ENCODE data around the gene TEDC2. TPM values are rescaled to one million over a fixed set of nuclear protein-coding genes. Genes with fewer than 3 reads are reported as not detected.

Gene TEDC2
- total RNA-seq, 1 experiment from 2014 or later, result 45.4 TPM

GRCh38 chr16:2447920-2448583 lies 11.9 kb upstream of the TEDC2 start:
- Histone ChIP-seq H3K23ac (ENCODE audit: insufficient read length, low read depth, low read length) (no peak overlapping the region), H4K91ac (ENCODE audit: insufficient read length, low read depth, low read length) (no peak overlapping the region), H3K9me3 (ENCODE audit: control insufficient read depth, low read depth, low read length) (no peaks in the 10 kb centered on the region), H3K56ac (ENCODE audit: insufficient read length, low read depth, low read length) (no peak overlapping the region), H2BK15ac (ENCODE audit: low read depth, low read length) (no peak overlapping the region), H3K18ac (ENCODE audit: insufficient read length, low read depth, low read length) (no peak overlapping the region), H3K27ac (ENCODE audit: insufficient read length, low read depth, low read length) (no peak overlapping the region), H2BK20ac (ENCODE audit: low read depth, low read length, poor library complexity, severe bottlenecking) (no peak overlapping the region), H3K4me2 (ENCODE audit: insufficient read depth, insufficient read length, low read length) (no peak overlapping the region), H3K27me3 (ENCODE audit: insufficient read depth, low read length) (no peaks in the 10 kb centered on the region), H2BK5ac (ENCODE audit: insufficient read length, low read length) (no peak overlapping the region), H3K4ac (ENCODE audit: low read depth, low read length) (no peak overlapping the region), H2AK5ac (ENCODE audit: insufficient read length, low read length) (no peak overlapping the region), H3K79me1 (ENCODE audit: insufficient read depth, low read depth, low read length, poor library complexity, severe bottlenecking) (no peaks in the 10 kb centered on the region), H4K5ac (ENCODE audit: insufficient read length, low read depth, low read length) (no peak overlapping the region), H3T11ph (ENCODE audit: low read length) (no peak overlapping the region), H3K4me1 (ENCODE audit: insufficient read depth, low read length) (no peaks in the 10 kb centered on the region), H2BK12ac (ENCODE audit: insufficient read length, low read depth, low read length) (no peak overlapping the region), H2BK120ac (ENCODE audit: low read depth, low read length, poor library complexity, severe bottlenecking) (no peak overlapping the region), H2AFZ (ENCODE audit: low read length) (no peak overlapping the region), H3K14ac (ENCODE audit: insufficient read depth, low read length) (no peak overlapping the region), H4K20me1 (ENCODE audit: control insufficient read depth, insufficient read depth, insufficient read length) (no peaks in the 10 kb centered on the region), H3K79me2 (ENCODE audit: insufficient read depth, low read length) (no peaks in the 10 kb centered on the region), H4K8ac (replicated peaks; ENCODE audit: insufficient read length, low read depth, low read length) (no peak overlapping the region), H3K23me2 (ENCODE audit: insufficient read length, low read depth, low read length, poor library complexity, severe bottlenecking) (no peaks in the 10 kb centered on the region), H3K9ac (ENCODE audit: extremely low read depth, insufficient read length, low read length) (no peak overlapping the region)
- Mint-ChIP-seq H3K36me3 (ENCODE audit: insufficient read depth in 1 of 3, low read depth in 3 of 3) (peaks cover 47 to 88% (median 84%) of the 10 kb centered on the region in 3 experiments), H3K4me1 (no peaks in the 10 kb centered on the region), H3K9me3 (no peaks in the 10 kb centered on the region), H3K27ac (no peak overlapping the region), H3K27me3 (ENCODE audit: low read depth) (no peaks in the 10 kb centered on the region), H3K4me3 (no peak overlapping the region)
- TF ChIP-seq CTCF (conservative IDR thresholded peaks at IDR 0.05), result no peak
- no CpG with 5 or more reads among the region's 11 CpGs for WGBS (ENCODE audit: extremely low coverage, insufficient read length, low lambda C conversion rate)
- no peak for DNase-seq

Data from H9 (cell line).